CD4-positive, alpha-beta T cell treated with Interleukin-12 subunit alpha and Interleukin-12 subunit beta, for 1 hour (primary cell): ENCODE data around the gene ACSS2.

Source experiments
- DNase-seq: peaks from one replicate; pipeline ENCODE4 v3.0.0-alpha.2; 2020

The ACSS2 gene

DNA sequence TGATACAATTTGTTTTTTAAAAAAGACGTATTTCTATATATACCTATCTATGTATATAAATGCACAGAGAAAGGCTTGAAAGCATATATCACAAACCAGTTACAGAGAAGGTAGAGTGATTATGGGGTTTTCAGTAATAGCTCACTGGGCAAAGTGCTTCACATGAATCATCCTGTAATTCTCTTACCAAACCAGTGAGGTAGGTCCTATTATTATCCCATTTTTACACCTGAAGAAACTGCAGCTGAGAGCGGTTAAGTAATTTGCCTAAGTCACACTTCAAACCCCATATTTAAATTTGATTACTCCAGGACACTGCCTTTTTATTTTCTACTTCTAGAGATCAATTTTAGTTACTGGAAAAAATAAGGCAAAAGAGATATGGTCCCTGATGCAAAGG, 74.8 kb downstream of the ACSS2 start:
- DNase-seq = no peak

DNA sequence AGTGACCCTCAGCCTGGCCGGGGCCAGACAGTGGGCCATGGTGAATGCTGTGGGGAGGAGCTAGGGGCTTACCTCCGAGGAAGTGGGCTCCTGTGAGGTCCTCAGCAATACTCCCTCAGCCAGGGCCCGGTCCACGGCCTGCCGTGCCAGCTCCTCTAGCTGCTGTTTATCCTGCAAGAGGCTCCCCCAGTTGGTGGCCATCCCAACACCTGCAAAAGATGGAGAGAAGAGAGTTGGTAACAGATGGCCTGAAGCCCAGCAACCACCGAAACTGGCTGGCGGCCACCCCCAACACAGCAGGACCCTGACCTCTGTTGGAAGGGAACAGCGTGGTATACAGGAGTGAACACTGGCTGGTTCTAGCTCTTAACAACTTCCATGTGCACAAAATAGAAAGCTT, 75.2 kb downstream of the ACSS2 start:
- no peak for DNase-seq

DNA sequence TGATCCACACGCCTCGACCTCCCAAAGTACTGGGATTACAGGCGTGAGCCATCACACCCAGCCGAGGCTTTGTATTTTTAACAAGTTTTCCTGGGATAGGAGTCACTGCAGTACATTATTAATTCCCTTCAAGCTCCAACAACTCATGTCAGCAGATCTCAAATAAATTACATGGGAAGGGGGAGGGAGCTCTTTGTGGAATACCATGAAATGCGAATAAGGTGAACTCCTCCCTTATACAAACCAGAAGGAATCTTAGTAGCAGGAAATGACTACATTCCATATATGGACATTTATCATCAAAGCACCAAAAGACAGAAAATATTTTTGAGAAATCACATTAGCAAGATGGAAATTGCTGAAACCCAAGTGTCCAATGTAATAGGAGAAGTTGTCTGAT, 76.3 kb downstream of the ACSS2 start:
- DNase-seq = no peak

DNA sequence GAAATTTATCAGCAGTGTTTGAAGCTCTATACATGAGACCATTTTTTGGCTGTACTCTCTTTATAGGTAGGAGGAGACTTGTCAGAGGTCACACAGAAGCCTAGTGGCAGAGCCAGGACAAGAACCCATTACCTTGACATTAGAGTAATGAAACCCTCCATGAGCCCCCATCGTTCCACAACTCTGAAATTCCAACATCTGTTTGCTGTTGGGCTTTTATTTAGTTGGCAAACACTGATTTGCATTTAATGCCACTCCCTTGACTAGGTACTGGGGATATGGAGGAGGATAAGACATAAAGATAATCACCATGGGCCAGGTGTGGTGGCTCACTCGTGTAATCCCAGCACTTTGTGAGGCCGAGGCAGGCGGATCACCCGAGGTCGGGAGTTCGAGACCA, 77.5 kb downstream of the ACSS2 start:
- DNase-seq = no peak

DNA sequence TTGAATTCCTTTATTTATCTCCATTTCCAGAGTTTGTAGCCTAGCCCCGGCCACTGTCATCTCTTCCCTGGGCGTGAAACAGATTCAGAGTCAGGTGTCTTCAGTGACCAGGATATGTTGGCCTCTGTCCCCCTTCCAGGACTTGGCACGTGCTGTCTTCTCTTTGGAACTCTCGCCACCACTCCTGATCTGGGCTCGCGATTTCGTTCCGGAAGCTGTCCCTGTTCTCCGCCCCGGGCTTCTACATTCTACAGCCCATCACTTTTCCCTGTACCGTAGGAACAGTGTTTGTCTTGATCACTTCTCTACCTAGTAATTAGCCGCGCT, 78.5 kb downstream of the ACSS2 start:
- no peak for DNase-seq

DNA sequence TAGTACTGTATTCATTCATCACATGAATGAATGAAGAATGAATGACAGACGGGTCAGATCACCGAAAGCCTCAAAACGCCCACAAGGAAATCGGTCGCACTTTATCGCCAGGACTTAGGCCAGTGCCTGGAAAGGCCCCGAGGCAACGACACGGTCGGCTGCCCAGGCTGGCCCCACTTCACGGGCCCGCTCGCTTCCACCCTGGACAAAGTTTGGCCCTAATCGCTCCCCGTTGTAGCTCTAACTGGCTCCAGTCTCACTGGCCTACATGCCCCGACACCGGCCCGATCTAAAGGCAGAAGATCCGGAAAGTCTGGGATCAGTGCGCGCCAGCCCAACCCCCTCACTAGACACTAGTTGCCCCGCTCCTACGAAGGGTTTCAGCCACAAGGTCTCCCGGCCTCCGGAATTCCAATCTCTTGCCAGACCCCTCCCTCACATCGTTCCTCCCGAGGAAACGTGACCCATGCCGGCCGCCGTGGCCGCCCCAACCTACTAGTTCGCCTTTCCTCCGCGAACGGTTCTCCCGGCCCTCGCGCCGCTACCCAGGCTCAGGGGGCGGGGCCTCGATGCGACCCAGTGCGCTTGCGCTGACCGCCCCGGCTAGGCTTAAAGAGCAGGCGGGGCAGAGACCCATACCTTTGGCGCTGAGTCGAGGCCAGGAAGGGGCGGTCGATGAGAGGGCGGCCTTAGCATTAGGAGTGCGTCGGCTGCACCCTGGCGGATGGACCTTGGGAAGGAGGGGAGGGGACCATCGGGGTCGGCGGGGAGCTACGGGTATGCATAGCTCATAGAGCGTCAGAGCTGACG, 79.0 kb downstream of the ACSS2 start, which contains the start of the genes GSS and MYH7B:
TSS of gene GSS (minus strand) at position 576 of the 810 bp plus-strand sequence. CDS start 3,954 bp downstream, outside the sequence.
TSS of gene MYH7B (plus strand) at position 638 of the 810 bp plus-strand sequence. CDS start 22,138 bp downstream, outside the sequence.
- peak; percentile 96 for DNase-seq

DNA sequence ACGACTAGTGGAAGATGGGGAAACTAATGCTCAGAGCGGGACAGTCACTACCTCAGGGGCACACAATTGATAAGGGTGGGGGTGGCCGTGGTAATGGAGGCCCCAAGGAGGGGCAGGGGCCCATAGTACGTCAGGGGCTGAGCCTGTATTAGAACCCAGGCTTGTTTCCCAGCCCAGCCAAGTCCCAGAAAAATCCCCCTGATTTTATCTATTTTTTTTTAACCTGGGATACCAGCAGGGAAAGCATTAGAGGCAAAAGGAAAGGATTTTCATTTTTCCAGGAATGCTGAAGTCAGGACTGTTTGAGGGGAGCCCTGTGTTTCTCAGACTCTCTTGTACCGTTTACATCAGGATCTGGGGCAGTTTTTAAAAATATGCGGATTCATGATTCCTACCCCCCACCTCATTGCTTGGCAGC, 79.6 kb downstream of the ACSS2 start:
- no peak for DNase-seq

DNA sequence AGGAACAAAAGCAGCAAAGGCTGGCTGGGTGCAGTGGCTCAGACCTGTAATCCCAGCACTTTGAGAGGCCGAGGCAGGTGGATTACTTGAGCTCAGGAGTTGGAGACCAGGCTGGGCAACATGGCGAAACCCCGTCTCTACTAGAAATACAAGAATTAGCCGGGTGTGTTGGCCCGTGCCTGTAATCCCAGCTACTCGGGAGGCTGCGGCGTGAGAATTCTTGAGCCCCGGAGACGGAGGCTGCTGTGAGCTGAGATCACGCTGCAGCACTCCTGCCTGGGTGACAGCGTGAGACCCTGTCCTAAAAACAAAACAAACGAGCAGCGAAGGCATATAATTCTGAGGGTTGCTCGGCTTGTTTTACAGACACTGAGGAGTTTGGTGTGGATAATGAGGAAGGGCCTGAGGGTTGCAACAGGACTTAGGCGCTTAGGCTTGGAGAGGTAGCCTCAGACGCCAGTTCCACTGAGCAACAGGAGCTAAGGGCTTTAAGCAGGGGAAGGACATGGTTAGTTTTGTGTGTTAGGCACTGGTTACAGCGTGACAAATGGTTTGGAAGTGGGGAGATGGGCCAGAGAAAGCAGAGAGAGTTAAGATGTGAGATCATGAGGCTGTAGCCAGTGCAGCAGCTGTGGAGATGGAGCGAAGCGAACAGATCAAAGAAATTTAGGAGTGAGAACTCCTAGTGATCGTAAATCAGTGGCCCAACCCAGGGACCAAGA, 80.5 kb downstream of the ACSS2 start:
- DNase-seq = no peak

DNA sequence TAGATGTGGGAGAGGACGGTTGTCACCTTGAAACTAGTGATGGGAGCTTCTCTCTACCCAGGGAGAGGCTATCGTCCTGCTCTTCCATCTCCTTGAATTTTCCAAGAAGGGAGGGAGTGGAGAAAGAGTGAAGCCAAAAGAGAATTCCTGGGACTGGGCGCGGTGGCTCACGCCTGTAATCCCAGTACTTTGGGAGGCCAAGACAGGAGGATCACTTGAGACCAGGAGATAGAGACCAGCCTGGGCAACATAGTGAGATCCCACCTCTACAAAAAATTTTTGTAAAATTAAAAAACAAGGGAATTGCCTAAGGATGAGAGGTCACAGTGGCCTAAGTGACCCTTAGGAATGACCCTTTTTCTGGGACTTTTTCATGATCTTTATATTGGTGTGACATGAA, 88.1 kb downstream of the ACSS2 start:
- DNase-seq = no peak

DNA sequence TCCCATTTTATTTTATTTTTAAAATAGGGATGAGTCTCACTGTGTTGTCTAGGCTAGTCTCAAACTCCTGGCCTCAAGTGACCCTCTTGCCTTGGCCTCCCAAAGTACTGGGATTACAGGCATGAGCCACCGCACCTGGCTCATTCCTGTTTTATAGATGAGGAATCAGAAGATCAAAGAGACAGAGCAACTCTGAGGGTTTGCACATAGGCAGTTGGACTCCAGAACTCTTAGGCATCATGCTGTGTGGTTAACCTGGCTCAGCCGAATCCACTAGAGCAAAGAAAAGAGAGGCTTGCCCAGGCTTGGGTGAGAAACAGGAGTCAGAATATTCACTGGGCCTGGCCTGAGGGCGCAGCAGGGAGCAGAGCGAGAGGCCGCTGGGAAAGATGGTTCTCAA, 88.6 kb downstream of the ACSS2 start:
- DNase-seq = no peak

DNA sequence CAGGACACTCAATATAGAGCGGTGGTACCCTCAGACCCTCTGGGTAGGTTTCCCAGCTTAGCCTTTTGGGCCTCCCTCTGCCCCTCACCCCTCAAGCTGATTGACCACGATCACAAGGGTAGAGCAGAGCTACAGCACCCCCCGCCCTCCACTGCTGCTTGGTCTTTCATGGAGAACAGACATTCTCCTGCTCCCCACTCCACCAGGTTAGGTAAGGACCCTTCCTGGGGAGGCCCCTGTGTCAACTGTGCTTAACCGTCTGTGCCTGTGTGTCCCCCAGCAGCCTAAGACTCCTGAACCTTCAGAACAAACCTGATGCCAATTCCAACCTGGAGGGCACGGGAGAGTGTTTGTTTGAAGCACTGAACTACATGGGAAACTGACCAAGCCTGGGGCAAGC, 91.0 kb downstream of the ACSS2 start:
- DNase-seq = no peak

DNA sequence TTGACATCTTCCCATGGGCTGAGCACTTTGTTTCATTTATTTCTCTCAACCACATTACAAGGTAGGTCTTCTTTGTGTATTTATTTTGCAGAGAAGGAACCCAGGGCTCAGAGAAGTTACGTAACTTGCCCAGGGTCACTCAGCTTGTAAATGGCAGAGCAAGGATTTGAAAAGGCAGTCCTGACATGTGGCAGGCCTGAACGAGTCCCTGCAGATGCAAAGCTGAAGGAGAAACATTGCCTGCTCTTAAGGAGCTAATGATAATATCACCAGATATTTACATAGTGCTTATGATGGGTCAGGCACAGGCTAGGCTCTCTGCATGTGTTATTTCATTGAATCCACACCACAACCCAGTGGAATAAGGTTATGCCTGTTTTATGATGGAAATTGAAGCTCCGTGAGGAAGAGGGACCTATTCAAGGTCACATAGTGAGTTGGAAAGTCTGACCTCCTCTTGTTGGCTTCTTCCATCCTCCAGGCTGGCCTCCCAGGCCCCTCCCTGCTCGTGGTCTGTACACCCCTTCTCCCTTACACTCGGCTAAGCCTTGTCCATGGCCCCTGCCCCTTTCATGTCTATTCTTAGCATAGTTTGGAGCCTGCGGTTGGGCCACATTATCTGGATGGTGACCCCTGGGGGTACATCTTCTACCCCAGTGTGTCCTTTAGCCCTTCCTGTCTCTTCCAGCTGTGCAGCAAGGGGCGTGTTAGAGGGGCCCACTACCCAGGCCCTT, 91.8 kb downstream of the ACSS2 start:
- DNase-seq = no peak

DNA sequence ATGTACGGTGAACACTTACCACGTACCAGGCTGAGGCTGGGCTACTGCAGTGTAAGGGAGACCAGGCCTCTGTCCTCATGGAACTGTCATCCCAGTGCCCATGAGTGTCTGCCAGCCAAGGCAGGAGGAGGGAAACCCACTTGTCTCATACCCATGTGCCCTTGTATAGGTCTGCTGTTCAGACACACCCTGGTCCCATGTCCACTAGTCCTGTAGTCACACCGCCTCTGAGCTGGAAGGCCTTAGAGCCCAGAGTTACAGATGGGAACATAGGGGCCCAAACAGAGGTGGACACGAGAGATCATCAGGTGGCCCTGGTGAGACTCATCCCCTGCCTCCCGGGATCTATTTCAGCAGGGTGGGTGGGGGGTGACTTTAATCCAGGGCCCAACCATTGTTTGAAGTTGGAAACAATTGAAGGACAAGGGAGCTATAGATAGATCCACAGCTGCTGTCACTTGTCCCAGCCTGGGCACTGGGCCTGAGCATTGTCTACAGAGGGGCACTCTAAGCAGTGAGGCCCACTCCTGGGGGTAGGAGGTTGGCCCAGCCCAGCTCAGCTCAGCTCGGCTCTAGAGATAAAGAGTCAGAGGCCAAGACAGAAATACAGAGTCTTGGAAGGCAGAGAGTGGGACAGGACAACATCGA, 93.9 kb downstream of the ACSS2 start:
- no peak for DNase-seq

DNA sequence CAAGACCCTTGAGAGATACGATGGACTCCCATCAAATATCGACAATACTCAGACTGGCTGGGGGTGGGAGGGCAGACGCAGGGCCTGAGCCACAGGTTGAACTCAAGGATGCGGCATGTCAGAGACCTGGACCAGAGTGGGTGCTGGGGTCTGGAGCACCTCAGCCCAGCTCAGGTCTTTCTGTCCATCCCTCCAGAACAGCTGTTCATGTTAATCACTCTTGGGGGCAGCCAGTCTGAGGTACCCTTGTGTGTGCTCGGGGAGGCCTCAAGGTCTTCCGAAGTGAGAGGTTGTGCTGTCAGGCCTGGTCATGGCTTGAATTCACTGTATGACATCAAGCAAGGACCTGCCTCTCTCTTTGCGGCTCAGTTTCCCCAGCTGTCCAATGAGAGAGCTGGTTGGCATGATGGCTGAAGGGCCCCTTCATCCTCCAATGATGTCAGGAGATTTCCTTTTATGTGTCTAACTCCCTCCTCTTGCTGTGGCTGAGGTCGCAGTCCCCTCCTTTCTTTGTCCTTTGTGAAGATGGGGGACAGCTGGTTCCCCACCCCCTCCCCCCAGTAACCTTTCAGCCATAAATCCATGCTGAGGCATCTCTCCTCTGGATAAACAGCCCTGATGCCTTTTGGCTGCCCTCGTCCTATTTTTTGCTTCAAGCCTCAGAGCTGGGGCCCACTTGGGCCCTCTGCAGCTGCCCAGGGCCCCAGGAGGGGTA, 94.6 kb downstream of the ACSS2 start:
- DNase-seq = no peak

DNA sequence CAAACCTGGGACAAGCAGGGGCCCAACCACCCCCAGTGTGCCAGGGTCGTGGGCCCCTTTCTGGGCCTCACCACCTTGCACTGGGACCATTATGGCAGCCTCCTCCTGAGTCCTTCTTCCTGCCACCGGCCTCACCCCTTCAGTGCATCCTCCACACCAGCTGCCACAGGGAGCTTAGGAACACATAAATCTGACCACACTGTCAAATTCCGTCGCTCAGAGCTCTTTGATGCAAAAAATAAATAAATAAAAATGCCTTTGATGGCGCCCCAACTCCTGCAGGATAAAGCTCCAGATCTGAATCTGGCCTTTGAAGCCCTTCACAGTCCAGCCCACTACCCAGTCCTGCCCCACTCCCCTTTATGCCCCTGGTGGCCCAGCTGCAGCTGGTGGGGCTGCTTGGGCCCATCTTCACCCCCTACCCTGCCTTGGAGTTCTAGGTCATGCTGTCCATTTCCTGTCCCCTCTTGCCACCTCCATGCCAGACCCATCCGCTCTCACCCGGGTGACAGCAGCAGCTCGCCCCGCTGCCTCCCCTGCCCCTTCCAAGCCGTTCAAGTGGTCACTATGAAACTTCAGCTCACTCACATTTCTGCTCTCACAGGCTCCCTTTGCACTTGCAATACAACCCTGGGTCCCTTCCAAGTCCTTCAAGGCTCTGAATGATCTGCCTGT, 95.3 kb downstream of the ACSS2 start:
- no peak for DNase-seq

DNA sequence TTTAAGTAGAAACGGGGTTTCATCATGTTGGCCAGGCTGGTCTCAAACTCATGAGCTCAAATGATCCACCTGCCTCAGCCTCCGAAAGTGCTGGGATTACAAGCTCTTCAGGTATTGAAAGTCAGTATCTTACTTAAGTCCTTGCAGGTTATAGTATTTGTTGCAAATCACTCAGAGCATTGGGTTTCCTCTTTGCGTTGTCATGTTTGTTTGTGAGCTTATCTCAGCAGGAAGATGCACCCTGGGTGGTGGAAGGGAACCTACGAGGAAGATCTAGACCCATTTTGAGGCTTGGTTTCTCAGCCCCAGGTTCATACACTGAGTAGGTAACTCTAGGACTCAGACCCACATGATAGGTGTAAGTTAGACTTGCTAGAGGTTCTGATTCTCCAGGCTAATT, 97.8 kb downstream of the ACSS2 start:
- no peak for DNase-seq

DNA sequence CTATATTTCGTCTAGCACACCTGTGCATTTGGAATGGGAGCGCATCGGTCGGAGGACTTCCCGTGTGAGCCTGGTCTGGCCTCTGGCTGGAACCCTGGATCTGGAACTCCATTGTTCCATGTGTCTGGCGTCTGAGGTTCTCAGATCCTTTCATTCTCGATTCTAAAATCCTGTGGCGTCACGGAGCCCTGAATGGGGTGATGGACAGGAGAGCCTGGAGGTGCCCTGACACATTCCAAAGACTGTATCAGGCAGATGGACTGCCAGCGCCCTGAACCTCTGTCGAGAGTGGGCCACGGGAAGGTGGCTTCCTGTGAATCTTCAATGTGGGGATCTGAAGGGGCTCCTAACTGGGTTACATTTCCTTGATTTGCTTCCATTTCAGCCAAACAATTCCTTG, 99.9 kb downstream of the ACSS2 start:
- no peak for DNase-seq
